MCF 10A (cell line): Measurements from ENCODE around the gene SMARCD2. TPM values are rescaled to one million over a fixed set of nuclear protein-coding genes. Genes with fewer than 3 reads are reported as not detected.

Experiments
- BruUV-seq: library from RNA; stranded (reverse); fragments of 400-500 nt; replicated peaks from 2 replicates; lab custom pipeline; 2021; lab: Mats Ljungman, UMichigan
- CTCF ChIA-PET: fragments of 300-600 bp; sonication (Branson Sonifier 250); formaldehyde crosslinking; extraction: SDS; loops from one replicate; lab custom pipeline; 2021; ENCODE audit warnings: antibody characterized with exemption, inconsistent platforms; lab: Yijun Ruan, JAX
- POLR2A ChIA-PET: fragments of 300-600, 350-650 bp; sonication (Branson Sonifier 250); formaldehyde crosslinking; extraction: SDS; loops from one replicate; lab custom pipeline; 2020; ENCODE audit warnings: antibody characterized with exemption, inconsistent platforms; lab: Yijun Ruan, JAX
- DNase-seq: peaks from one replicate; pipeline ENCODE4 v3.0.0-alpha.2; 2018; ENCODE audit not compliant: unreplicated experiment
- H3K27ac Mint-ChIP-seq: one replicate; pipeline ENCODE4 v1.8.0; 2022; ENCODE audit warnings: mild to moderate bottlenecking, low read depth, mixed read lengths; ENCODE audit not compliant: unreplicated experiment
- H3K27me3 Mint-ChIP-seq: one replicate; pipeline ENCODE4 v1.8.0; 2022; ENCODE audit warnings: mixed read lengths; ENCODE audit not compliant: insufficient read depth, unreplicated experiment
- H3K36me3 Mint-ChIP-seq: one replicate; pipeline ENCODE4 v1.8.0; 2022; ENCODE audit warnings: mild to moderate bottlenecking, moderate library complexity, mixed read lengths; ENCODE audit not compliant: insufficient read depth, unreplicated experiment
- H3K4me1 Mint-ChIP-seq: one replicate; pipeline ENCODE4 v1.8.0; 2022; ENCODE audit warnings: mixed read lengths; ENCODE audit not compliant: insufficient read depth, unreplicated experiment
- H3K4me3 Mint-ChIP-seq: one replicate; pipeline ENCODE4 v1.8.0; 2022; ENCODE audit warnings: mild to moderate bottlenecking, moderate library complexity, mixed read lengths; ENCODE audit not compliant: unreplicated experiment
- H3K9me3 Mint-ChIP-seq: one replicate; pipeline ENCODE4 v1.8.0; 2022; ENCODE audit warnings: mixed read lengths; ENCODE audit not compliant: unreplicated experiment
- CTCF ChIP-seq: fragments of 200-600 bp; IDR thresholded peaks from one replicate; pipeline ENCODE4 v1.8.0; 2022; ENCODE audit warnings: antibody characterized with exemption, mild to moderate bottlenecking; ENCODE audit not compliant: unreplicated experiment
- intact Hi-C: fragments of 100-400 bp; cut with micrococcal nuclease; formaldehyde crosslinking; loops from 2 replicates; pipeline ENCODE4 v1.14.1; 2022
- total RNA-seq: library from RNA; stranded (reverse); gene quantifications from 2 replicates; pipeline ENCODE4 v1.2.3, GENCODE V29; 2022

SMARCD2 gene
- total RNA-seq, 1 experiment from 2014 or later, result 54.6 TPM

GRCh38 chr17:63827801-63828221 lies 14.7 kb downstream of the SMARCD2 start:
- ChIA-PET POLR2A (interaction anchor here (0.5 to 8.7 kb wide), 15 partner anchors 13 to 318 kb away, joined by 3 to 187 read pairs (median 4); partner anchors contain the start of genes CCDC47, DCAF7, DDX42 and MAP3K3), CTCF (interaction anchor here (0.6 to 2.0 kb wide), 9 partner anchors 9 to 287 kb away, joined by 3 to 8 read pairs (median 3); no protein-coding TSS in a partner anchor)
- intact Hi-C loops, result loop anchor here (2.0 kb wide), 1 partner anchor 53 kb away; the partner anchor contains the start of gene DDX42
- Mint-ChIP-seq H3K9me3 (no peaks in the 10 kb centered on the region), H3K36me3 (peaks cover 72% of the 10 kb centered on the region), H3K27ac (peak overlapping the region; percentile 100), H3K4me1 (peaks cover 27% of the 10 kb centered on the region), H3K27me3 (no peaks in the 10 kb centered on the region), H3K4me3 (peak overlapping the region; percentile 100)
- no TSS peak for BruUV-seq
- DNase-seq, result no peak
- TF ChIP-seq CTCF, result no peak

GRCh38 chr17:63827002-63827800 lies 15.3 kb downstream of the SMARCD2 start, which contains the start of the genes FTSJ3 and PSMC5:
Gene FTSJ3 (minus strand): TSS chr17:63827663. CDS start chr17:63826902, 761 bp downstream.
Gene PSMC5 (plus strand): TSS chr17:63827431. CDS start chr17:63827491, 60 bp downstream.
- peak; percentile 96 for DNase-seq
- Mint-ChIP-seq H3K9me3 (no peaks in the 10 kb centered on the region), H3K27ac (peak within 1 kb of the TSS; percentile 100), H3K27me3 (no peaks in the 10 kb centered on the region), H3K4me3 (peak within 1 kb of the TSS; percentile 100), H3K4me1 (peaks cover 27% of the 10 kb centered on the region), H3K36me3 (peaks cover 76% of the 10 kb centered on the region)
- peak; percentile 26 for TF ChIP-seq CTCF
- POLR2A ChIA-PET, result interaction anchor here (0.7 to 8.7 kb wide), 20 partner anchors 8 to 680 kb away, joined by 3 to 187 read pairs (median 4); partner anchors contain the start of genes CCDC47, CEP95, DDX42 and MAP3K3
- CTCF ChIA-PET, result interaction anchor here (1.0 to 2.0 kb wide), 5 partner anchors 10 to 52 kb away, joined by 3 to 8 read pairs (median 4); no protein-coding TSS in a partner anchor
- no TSS peak for BruUV-seq
- intact Hi-C loops, result loop anchor here (2.0 kb wide), 1 partner anchor 52 kb away; the partner anchor contains the start of gene DDX42

- H3K27me3 Mint-ChIP-seq, result no peaks in the 10 kb centered on the region
- peak overlapping the region; percentile 100 for H3K27ac Mint-ChIP-seq
- no peak for DNase-seq
- TF ChIP-seq CTCF, result no peak
- POLR2A ChIA-PET, result interaction anchor here (0.7 to 8.7 kb wide), 19 partner anchors 9 to 681 kb away, joined by 3 to 187 read pairs (median 4); partner anchors contain the start of genes CCDC47, CEP95, DDX42 and MAP3K3
- TSS peak; percentile 46 for BruUV-seq
- intact Hi-C loops, result loop anchor here (2.0 kb wide), 1 partner anchor 52 kb away; the partner anchor contains the start of gene DDX42
- H3K4me3 Mint-ChIP-seq, result peak overlapping the region; percentile 100
- peaks cover 82% of the 10 kb centered on the region for H3K36me3 Mint-ChIP-seq
- CTCF ChIA-PET, result interaction anchor here (0.7 to 2.9 kb wide), 3 partner anchors 8 to 47 kb away, joined by 4 to 9 read pairs (median 4); no protein-coding TSS in a partner anchor
- H3K4me1 Mint-ChIP-seq, result peaks cover 27% of the 10 kb centered on the region
- no peaks in the 10 kb centered on the region for H3K9me3 Mint-ChIP-seq
Measured at GRCh38 chr17:63826468-63827001, 15.9 kb downstream of the SMARCD2 start.
